Breast epithelium (tissue), 3 donors: ENCODE results near the gene SPTB.

Experiments
- POLR2A ChIP-seq: fragments of 450-650 bp; IDR thresholded peaks from one replicate; pipeline ENCODE4 v1.6.1; 2016; ENCODE audit warnings: antibody characterized with exemption, mild to moderate bottlenecking, moderate library complexity
- POLR2AphosphoS5 ChIP-seq, 3 donors: sonication (generic); formaldehyde crosslinking; IDR thresholded peaks; one replicate each; pipeline ENCODE4 v1.6.1; 2017; ENCODE audit warnings: antibody characterized with exemption in 3 of 3
- TF ChIP-seq, protein P1 (sequence below), 3 donors: fragments of 450-650 bp; IDR thresholded peaks; one replicate each; pipeline ENCODE4 v1.5.1; 2016 to 2017; ENCODE audit warnings: antibody characterized with exemption in 3 of 3, mild to moderate bottlenecking in 3 of 3, moderate library complexity in 3 of 3

DNA sequence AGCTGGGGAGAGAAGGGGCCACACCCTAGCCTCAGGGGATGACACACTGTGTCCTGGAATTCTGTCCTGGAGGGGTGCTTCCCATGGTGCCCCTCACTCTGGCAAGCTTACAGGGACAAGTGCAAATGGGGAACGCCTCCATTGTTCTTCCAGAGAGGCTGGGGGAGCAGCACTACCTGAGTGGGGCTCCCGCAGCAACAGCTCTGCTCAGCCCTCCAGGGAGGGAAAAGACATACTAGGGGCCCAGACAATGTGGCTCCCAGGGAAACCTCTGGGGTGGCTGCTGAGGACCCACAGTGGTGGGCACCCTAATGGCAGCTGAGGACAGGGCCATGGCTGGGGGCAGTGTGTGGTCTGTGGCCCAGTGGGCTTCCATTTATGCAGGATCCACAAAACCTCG lies 106.1 kb downstream of the SPTB start:
- TF ChIP-seq, protein P1, sequence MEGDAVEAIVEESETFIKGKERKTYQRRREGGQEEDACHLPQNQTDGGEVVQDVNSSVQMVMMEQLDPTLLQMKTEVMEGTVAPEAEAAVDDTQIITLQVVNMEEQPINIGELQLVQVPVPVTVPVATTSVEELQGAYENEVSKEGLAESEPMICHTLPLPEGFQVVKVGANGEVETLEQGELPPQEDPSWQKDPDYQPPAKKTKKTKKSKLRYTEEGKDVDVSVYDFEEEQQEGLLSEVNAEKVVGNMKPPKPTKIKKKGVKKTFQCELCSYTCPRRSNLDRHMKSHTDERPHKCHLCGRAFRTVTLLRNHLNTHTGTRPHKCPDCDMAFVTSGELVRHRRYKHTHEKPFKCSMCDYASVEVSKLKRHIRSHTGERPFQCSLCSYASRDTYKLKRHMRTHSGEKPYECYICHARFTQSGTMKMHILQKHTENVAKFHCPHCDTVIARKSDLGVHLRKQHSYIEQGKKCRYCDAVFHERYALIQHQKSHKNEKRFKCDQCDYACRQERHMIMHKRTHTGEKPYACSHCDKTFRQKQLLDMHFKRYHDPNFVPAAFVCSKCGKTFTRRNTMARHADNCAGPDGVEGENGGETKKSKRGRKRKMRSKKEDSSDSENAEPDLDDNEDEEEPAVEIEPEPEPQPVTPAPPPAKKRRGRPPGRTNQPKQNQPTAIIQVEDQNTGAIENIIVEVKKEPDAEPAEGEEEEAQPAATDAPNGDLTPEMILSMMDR (IDR thresholded peaks at IDR 0.05): no peak
- no peak for TF ChIP-seq POLR2A
- no peak for TF ChIP-seq POLR2AphosphoS5 (IDR thresholded peaks at IDR 0.05)
